GM13977 (cell line): ENCODE data around the gene CCDC85B.
A peak's percentile ranks its signal among the peaks of the same experiment; 100 is the strongest.

Source experiments
- DNase-seq: peaks from one replicate; pipeline ENCODE4 v3.0.0; 2012; ENCODE audit warnings: low spot score
- CTCF ChIP-seq: IDR thresholded peaks from 2 replicates; pipeline ENCODE4 v1.5.1; 2012; ENCODE audit warnings: mild to moderate bottlenecking, control low read depth; ENCODE audit not compliant: insufficient read depth; ENCODE audit errors: extremely low read depth, missing control alignments
- in situ Hi-C: fragments of 300-500 bp; cut with MboI; formaldehyde crosslinking; loops from one replicate; pipeline ENCODE4 v1.12.0; 2022; ENCODE audit warnings: low sequenced_read_pairs, low pct_unique_long_range_greater_than_20kb, mixed read lengths, inconsistent platforms; ENCODE audit not compliant: unreplicated experiment

CCDC85B gene

GRCh38 chr11:65919141-65919572 is 28.7 kb downstream of the CCDC85B start, which contains the start of gene DRAP1:
Gene DRAP1, plus strand, starts transcription at chr11:65919426. Its CDS starts 76 bp downstream, at chr11:65919502.
- no peak for TF ChIP-seq CTCF
- in situ Hi-C loops, result no loop called here
- peak; percentile 100 for DNase-seq

- TF ChIP-seq CTCF, result no peak
- in situ Hi-C loops, result no loop called here
- no peak for DNase-seq
Measured at GRCh38 chr11:65919573-65920371, 29.3 kb downstream of the CCDC85B start.

- in situ Hi-C loops, result no loop called here
- TF ChIP-seq CTCF, result no peak
- DNase-seq, result no peak
Measured at GRCh38 chr11:65920372-65920802, 29.9 kb downstream of the CCDC85B start.

- DNase-seq, result no peak
- TF ChIP-seq CTCF, result no peak
- in situ Hi-C loops, result no loop called here
Measured at GRCh38 chr11:65921033-65921555, 30.6 kb downstream of the CCDC85B start.

GRCh38 chr11:65921876-65922275 is 31.4 kb downstream of the CCDC85B start:
- in situ Hi-C loops, result no loop called here
- no peak for DNase-seq
- TF ChIP-seq CTCF, result no peak

GRCh38 chr11:65922565-65922964 is 32.1 kb downstream of the CCDC85B start:
- TF ChIP-seq CTCF, result no peak
- in situ Hi-C loops, result no loop called here
- DNase-seq, result no peak
